HepG2 (cell line): Measurements from ENCODE around the gene PTPN18. TPM values are rescaled to one million over a fixed set of nuclear protein-coding genes. Genes with fewer than 3 reads are reported as not detected.

Experiments
- ATAC-seq: fragments of 200-7000 bp; cut with Tn5 transposase; 3 replicates; pipeline ENCODE4 v1.9.1; 2020; ENCODE audit warnings: mild to moderate bottlenecking, moderate library complexity
- BruUV-seq: library from RNA; stranded (reverse); fragments of 400-500 nt; replicated peaks from 2 replicates; lab custom pipeline; 2021; lab: Mats Ljungman, UMichigan
- CTCF ChIA-PET: fragments of 300-600 bp; formaldehyde crosslinking; extraction: SDS; loops from one replicate; lab custom pipeline; 2021; ENCODE audit warnings: low total read pairs, inconsistent platforms, low intra/inter-chr PET ratio; lab: Yijun Ruan, JAX
- POLR2A ChIA-PET: fragments of 350-600 bp; sonication (Branson Sonifier 250); formaldehyde crosslinking; loops from one replicate; lab custom pipeline; 2020; ENCODE audit warnings: antibody characterized with exemption, inconsistent platforms; lab: Yijun Ruan, JAX
- DNase-seq: peaks from one replicate; pipeline ENCODE4 v3.0.0-alpha.2; 2015; ENCODE audit warnings: low spot score
- FAIRE-seq: peaks from 3 replicates; lab custom pipeline; 2011; peaks lifted over from hg19 to GRCh38; lab: Jason Lieb, UNC
- H2AFZ ChIP-seq: one replicate; pipeline ENCODE4 v1.6.1; 2011; ENCODE audit warnings: low read length, inconsistent platforms
- H3K27ac ChIP-seq: fragments of 300-600 bp; 3 replicates; pipeline ENCODE4 v1.8.0; 2011; ENCODE audit warnings: mixed run types, mild to moderate bottlenecking, mixed read lengths, low read length, inconsistent platforms; ENCODE audit not compliant: insufficient read depth; ENCODE audit errors: extremely low read length
- H3K27me3 ChIP-seq, 2 experiments: fragments of 200-600 bp in 1 of 2; 2 replicates in 1 of 2; 3 replicates in 1 of 2; pipeline versions ENCODE4 v1.6.0 to v1.8.0; 2011; ENCODE audit warnings: low read length in 2 of 2, mild to moderate bottlenecking in 2 of 2, moderate library complexity in 2 of 2, inconsistent platforms in 1 of 2; ENCODE audit not compliant: insufficient read depth in 2 of 2, control insufficient read depth in 1 of 2
- H3K36me3 ChIP-seq, 2 experiments: fragments of 200-600 bp in 1 of 2; replicated peaks in 1 of 2; 2 replicates in 1 of 2; 3 replicates in 1 of 2; pipeline versions ENCODE4 v1.5.1 to v1.8.0; 2011; ENCODE audit warnings: low read length in 2 of 2, inconsistent platforms in 1 of 2; ENCODE audit not compliant: insufficient read depth in 2 of 2, control insufficient read depth in 1 of 2
- H3K4me1 ChIP-seq: 2 replicates; pipeline ENCODE4 v1.5.1; 2012; ENCODE audit warnings: low read length, inconsistent platforms; ENCODE audit not compliant: insufficient read depth
- H3K4me2 ChIP-seq: 2 replicates; pipeline ENCODE4 v1.6.0; 2011; ENCODE audit warnings: low read depth, low read length, inconsistent platforms
- H3K4me3 ChIP-seq, 3 experiments: fragments of 200-600 bp in 1 of 3; sonication (generic), shearing (Covaris generic) in 1 of 3; replicated peaks in 1 of 3; 2 replicates each; pipeline ENCODE4 v1.5.1; 2011 to 2016; ENCODE audit warnings: low read length in 3 of 3, inconsistent platforms in 2 of 3, low read depth in 2 of 3, mild to moderate bottlenecking in 2 of 3, control low read depth in 1 of 3, mixed read lengths in 1 of 3; ENCODE audit not compliant: insufficient read depth in 1 of 3
- H3K79me2 ChIP-seq: one replicate; pipeline ENCODE4 v1.6.1; 2011; ENCODE audit warnings: low read length, inconsistent platforms; ENCODE audit not compliant: insufficient read depth
- H3K9ac ChIP-seq: 2 replicates; pipeline ENCODE4 v1.6.0; 2011; ENCODE audit warnings: mild to moderate bottlenecking, low read depth, low read length, inconsistent platforms; ENCODE audit not compliant: insufficient read depth
- H3K9me3 ChIP-seq: 2 replicates; pipeline ENCODE4 v1.5.1; 2012; ENCODE audit warnings: mild to moderate bottlenecking, low read length
- H4K20me1 ChIP-seq: 2 replicates; pipeline ENCODE4 v1.6.0; 2011; ENCODE audit warnings: inconsistent platforms, mild to moderate bottlenecking, low read length, moderate library complexity; ENCODE audit not compliant: insufficient read depth
- DR1 ChIP-seq: sonication (generic); formaldehyde crosslinking; IDR thresholded peaks from 2 replicates; pipeline ENCODE4 v1.8.0; 2021; ENCODE audit warnings: mild to moderate bottlenecking, missing genetic modification reagents, inconsistent platforms
- HHEX ChIP-seq: IDR thresholded peaks from 2 replicates; pipeline ENCODE4 v1.6.1; 2016; ENCODE audit warnings: control low read depth
- JUND ChIP-seq: sonication (generic); formaldehyde crosslinking; IDR thresholded peaks from 2 replicates; pipeline ENCODE4 v1.8.0; 2022; ENCODE audit warnings: mild to moderate bottlenecking, missing genetic modification reagents
- KAT2B ChIP-seq: fragments of 150-350 bp; IDR thresholded peaks from 2 replicates; pipeline ENCODE4 v1.6.1; 2014; ENCODE audit warnings: low read depth, low read length, borderline replicate concordance
- MIER2 ChIP-seq: IDR thresholded peaks from 2 replicates; pipeline ENCODE4 v1.6.1; 2016; ENCODE audit warnings: missing biosample characterization, missing genetic modification reagents
- RNF2 ChIP-seq: fragments of 450-650 bp; conservative IDR thresholded peaks from 2 replicates; pipeline ENCODE4 v1.6.1; 2016; ENCODE audit warnings: low read depth
- RXRA ChIP-seq: sonication (generic); formaldehyde crosslinking; IDR thresholded peaks from 2 replicates; pipeline ENCODE4 v1.5.1; 2020; ENCODE audit warnings: missing genetic modification reagents
- RXRB ChIP-seq: IDR thresholded peaks from 2 replicates; pipeline ENCODE4 v1.6.1; 2016; ENCODE audit warnings: borderline replicate concordance, missing genetic modification reagents, missing compliant biosample characterization
- SNAPC2 ChIP-seq: sonication (generic); formaldehyde crosslinking; IDR thresholded peaks from 2 replicates; pipeline ENCODE4 v1.8.1; 2022; ENCODE audit warnings: mild to moderate bottlenecking, missing genetic modification reagents
- SNRNP70 ChIP-seq: fragments of 200-400 bp; formaldehyde crosslinking; IDR thresholded peaks from 2 replicates; pipeline ENCODE4 v1.6.1; 2017; ENCODE audit warnings: mild to moderate bottlenecking, low read depth, low read length, moderate library complexity
- ZFX ChIP-seq: sonication (generic); formaldehyde crosslinking; IDR thresholded peaks from 2 replicates; pipeline ENCODE4 v1.4.0; 2020; ENCODE audit warnings: mild to moderate bottlenecking, low read depth, missing genetic modification reagents, moderate library complexity
- ZNF317 ChIP-seq: sonication (generic); formaldehyde crosslinking; IDR thresholded peaks from 2 replicates; pipeline ENCODE4 v1.5.0; 2020; ENCODE audit warnings: mild to moderate bottlenecking, missing genetic modification reagents
- ZNF556 ChIP-seq: sonication (generic); formaldehyde crosslinking; IDR thresholded peaks from 2 replicates; pipeline ENCODE4 v1.4.0; 2020; ENCODE audit warnings: mild to moderate bottlenecking, missing genetic modification reagents, borderline replicate concordance
- in situ Hi-C: cut with HindIII; loops from 2 replicates; pipeline ENCODE4 v1.10.0; 2017; ENCODE audit warnings: low pct_unique_long_range_greater_than_20kb; ENCODE audit not compliant: extremely low pct_ligation_motif_present
- intact Hi-C: fragments of 100-400 bp; cut with micrococcal nuclease; formaldehyde crosslinking; loops from one replicate; pipeline ENCODE4 v1.10.0; 2022; ENCODE audit not compliant: unreplicated experiment
- polyA plus RNA-seq, 8 experiments: library from polyadenylated mRNA; depleted of rRNA in 3 of 8; stranded (reverse) in 7 of 8; unstranded in 1 of 8; fragments of >200 nt; fragmentation: Illumina TruSeq in 4 of 8; extraction: Trizol in 4 of 8; gene quantifications; 2 replicates each; pipeline versions ENCODE4 v1.2.1 to v1.2.3, GENCODE V29; 2011 to 2016; ENCODE audit warnings: low read depth in 4 of 8, missing spikeins in 1 of 8, mixed read lengths in 1 of 8; ENCODE audit not compliant: insufficient read depth in 1 of 8
- total RNA-seq, 5 experiments: library from RNA; depleted of rRNA; stranded (reverse); fragments of >200 nt; fragmentation: Illumina TruSeq; extraction: Trizol; gene quantifications; 2 replicates each; pipeline ENCODE4 v1.2.3, GENCODE V29; 2016; ENCODE audit warnings: low read depth in 1 of 5
- TF ChIP-seq, protein P1 (sequence below): sonication (generic); formaldehyde crosslinking; IDR thresholded peaks from 2 replicates; pipeline ENCODE4 v1.4.0; 2020; ENCODE audit warnings: missing genetic modification reagents, borderline replicate concordance
- TF ChIP-seq, protein P2 (sequence below): sonication (generic); formaldehyde crosslinking; IDR thresholded peaks from 2 replicates; pipeline ENCODE4 v1.4.0; 2020; ENCODE audit warnings: missing genetic modification reagents, low read depth, mild to moderate bottlenecking, borderline replicate concordance
- TF ChIP-seq, protein P3 (sequence below): sonication (generic); formaldehyde crosslinking; IDR thresholded peaks from 2 replicates; pipeline ENCODE4 v1.4.0; 2020; ENCODE audit warnings: missing genetic modification reagents, borderline replicate concordance
- TF ChIP-seq, protein P4 (sequence below): sonication (generic); formaldehyde crosslinking; IDR thresholded peaks from 2 replicates; pipeline ENCODE4 v1.5.1; 2020; ENCODE audit warnings: mild to moderate bottlenecking, missing genetic modification reagents, borderline replicate concordance

PTPN18 gene
- total and polyA plus RNA-seq, 2 of the 13 experiments (the other 11 are each of a cell fraction or from before 2014, with no cell fraction given) = 14.8 to 39.6 TPM

DNA sequence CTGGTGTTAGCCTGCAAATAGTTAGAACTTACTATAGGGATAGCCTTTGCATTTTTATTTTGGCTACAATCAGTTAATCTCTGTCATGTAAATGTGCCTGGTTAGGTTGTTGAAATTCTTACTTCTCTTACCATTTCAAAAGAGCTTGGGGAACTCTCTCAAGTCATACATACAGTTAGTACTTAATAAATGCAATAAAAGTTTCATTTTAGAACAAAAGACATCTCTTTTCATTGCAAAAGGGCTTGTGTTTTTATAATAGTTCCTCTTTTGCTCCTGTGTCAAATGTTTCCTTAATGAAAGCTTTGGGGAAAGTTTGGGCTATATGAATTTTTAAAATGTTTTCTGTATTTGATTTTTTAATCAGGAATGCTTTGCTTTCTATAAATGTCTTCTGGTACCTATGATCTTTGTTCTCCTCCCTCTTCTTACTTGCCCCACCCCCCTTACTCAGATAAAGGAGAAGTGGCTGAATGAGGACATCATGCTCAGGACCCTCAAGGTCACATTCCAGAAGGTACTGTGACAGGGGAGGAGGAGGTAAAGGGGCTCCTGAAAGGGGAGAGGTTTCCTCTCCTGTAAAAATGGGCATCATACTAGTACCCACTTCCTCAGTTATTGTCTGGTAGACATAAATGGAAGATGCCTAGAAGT lies 13.6 kb downstream of the PTPN18 start:
- Histone ChIP-seq H3K79me2 (no peaks in the 10 kb centered on the region), H3K4me2 (no peak overlapping the region), H3K9ac (no peak overlapping the region), H3K36me3 (peaks cover 2 to 11% of the 10 kb centered on the region in 2 experiments; a peak in 2 of 5 replicates), H4K20me1 (no peaks in the 10 kb centered on the region), H3K27me3 (no peaks in the 10 kb centered on the region), H3K4me1 (no peaks in the 10 kb centered on the region), H3K4me3 (no peak overlapping the region), H3K27ac (no peak overlapping the region), H2AFZ (no peak overlapping the region), H3K9me3 (no peaks in the 10 kb centered on the region)
- POLR2A ChIA-PET = no interaction called here
- ATAC-seq = no peak
- CTCF ChIA-PET = no interaction called here
- no peak for TF ChIP-seq JUND (CRISPR knock-in tag)
- no peak for TF ChIP-seq ZNF317 (CRISPR knock-in tag)
- TF ChIP-seq RXRA (CRISPR knock-in tag) = no peak
- TF ChIP-seq, protein P1, sequence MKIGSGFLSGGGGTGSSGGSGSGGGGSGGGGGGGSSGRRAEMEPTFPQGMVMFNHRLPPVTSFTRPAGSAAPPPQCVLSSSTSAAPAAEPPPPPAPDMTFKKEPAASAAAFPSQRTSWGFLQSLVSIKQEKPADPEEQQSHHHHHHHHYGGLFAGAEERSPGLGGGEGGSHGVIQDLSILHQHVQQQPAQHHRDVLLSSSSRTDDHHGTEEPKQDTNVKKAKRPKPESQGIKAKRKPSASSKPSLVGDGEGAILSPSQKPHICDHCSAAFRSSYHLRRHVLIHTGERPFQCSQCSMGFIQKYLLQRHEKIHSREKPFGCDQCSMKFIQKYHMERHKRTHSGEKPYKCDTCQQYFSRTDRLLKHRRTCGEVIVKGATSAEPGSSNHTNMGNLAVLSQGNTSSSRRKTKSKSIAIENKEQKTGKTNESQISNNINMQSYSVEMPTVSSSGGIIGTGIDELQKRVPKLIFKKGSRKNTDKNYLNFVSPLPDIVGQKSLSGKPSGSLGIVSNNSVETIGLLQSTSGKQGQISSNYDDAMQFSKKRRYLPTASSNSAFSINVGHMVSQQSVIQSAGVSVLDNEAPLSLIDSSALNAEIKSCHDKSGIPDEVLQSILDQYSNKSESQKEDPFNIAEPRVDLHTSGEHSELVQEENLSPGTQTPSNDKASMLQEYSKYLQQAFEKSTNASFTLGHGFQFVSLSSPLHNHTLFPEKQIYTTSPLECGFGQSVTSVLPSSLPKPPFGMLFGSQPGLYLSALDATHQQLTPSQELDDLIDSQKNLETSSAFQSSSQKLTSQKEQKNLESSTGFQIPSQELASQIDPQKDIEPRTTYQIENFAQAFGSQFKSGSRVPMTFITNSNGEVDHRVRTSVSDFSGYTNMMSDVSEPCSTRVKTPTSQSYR (CRISPR knock-in tag) = no peak
- TF ChIP-seq HHEX (CRISPR knock-in tag) = no peak
- no peak for TF ChIP-seq SNRNP70
- no peak for TF ChIP-seq RNF2
- no peak for TF ChIP-seq ZFX (CRISPR knock-in tag)
- no peak for TF ChIP-seq MIER2 (CRISPR knock-in tag)
- no peak for TF ChIP-seq DR1
- no peak for TF ChIP-seq RXRB (CRISPR knock-in tag)
- no peak for TF ChIP-seq ZNF556 (CRISPR knock-in tag)
- TF ChIP-seq, protein P2, sequence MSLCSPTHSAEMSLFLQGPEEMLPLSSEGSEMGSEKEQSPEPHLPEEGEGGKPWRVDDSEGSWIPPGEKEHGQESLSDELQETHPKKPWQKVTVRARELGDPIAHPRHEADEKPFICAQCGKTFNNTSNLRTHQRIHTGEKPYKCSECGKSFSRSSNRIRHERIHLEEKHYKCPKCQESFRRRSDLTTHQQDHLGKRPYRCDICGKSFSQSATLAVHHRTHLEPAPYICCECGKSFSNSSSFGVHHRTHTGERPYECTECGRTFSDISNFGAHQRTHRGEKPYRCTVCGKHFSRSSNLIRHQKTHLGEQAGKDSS (CRISPR knock-in tag) = no peak
- TF ChIP-seq, protein P3, sequence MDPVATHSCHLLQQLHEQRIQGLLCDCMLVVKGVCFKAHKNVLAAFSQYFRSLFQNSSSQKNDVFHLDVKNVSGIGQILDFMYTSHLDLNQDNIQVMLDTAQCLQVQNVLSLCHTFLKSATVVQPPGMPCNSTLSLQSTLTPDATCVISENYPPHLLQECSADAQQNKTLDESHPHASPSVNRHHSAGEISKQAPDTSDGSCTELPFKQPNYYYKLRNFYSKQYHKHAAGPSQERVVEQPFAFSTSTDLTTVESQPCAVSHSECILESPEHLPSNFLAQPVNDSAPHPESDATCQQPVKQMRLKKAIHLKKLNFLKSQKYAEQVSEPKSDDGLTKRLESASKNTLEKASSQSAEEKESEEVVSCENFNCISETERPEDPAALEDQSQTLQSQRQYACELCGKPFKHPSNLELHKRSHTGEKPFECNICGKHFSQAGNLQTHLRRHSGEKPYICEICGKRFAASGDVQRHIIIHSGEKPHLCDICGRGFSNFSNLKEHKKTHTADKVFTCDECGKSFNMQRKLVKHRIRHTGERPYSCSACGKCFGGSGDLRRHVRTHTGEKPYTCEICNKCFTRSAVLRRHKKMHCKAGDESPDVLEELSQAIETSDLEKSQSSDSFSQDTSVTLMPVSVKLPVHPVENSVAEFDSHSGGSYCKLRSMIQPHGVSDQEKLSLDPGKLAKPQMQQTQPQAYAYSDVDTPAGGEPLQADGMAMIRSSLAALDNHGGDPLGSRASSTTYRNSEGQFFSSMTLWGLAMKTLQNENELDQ (CRISPR knock-in tag) = no peak
- no peak for TF ChIP-seq SNAPC2 (CRISPR knock-in tag)
- TF ChIP-seq, protein P4, sequence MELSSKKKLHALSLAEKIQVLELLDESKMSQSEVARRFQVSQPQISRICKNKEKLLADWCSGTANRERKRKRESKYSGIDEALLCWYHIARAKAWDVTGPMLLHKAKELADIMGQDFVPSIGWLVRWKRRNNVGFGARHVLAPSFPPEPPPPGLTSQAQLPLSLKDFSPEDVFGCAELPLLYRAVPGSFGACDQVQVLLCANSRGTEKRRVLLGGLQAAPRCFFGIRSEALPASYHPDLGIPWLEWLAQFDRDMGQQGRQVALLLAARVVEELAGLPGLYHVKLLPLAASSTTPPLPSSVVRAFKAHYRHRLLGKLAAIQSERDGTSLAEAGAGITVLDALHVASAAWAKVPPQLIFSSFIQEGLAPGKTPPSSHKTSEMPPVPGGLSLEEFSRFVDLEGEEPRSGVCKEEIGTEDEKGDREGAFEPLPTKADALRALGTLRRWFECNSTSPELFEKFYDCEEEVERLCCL (CRISPR knock-in tag) = no peak
- TF ChIP-seq KAT2B = no peak
- no peak for DNase-seq
- BruUV-seq = no TSS peak
- in situ Hi-C loops (no loop called here), intact Hi-C loops (no loop called here)
- FAIRE-seq = no peak
